NT2/D1 (cell line): ENCODE data around the gene SERPINA3.

Experiments
- YY1 ChIP-seq: IDR thresholded peaks from 2 replicates; pipeline ENCODE4 v1.6.1; 2011; ENCODE audit not compliant: insufficient read length, insufficient read depth
- ZNF274 ChIP-seq: IDR thresholded peaks from 2 replicates; pipeline ENCODE4 v1.6.1; 2011; ENCODE audit warnings: mild to moderate bottlenecking, low read depth, low read length

GRCh38 chr14:94617988-94618822 is 6.0 kb downstream of the SERPINA3 start:
- TF ChIP-seq YY1 (no peak), ZNF274 (no peak)
